A549 (cell line): ENCODE data around the gene FGGY.

Experiments
- GATA3 ChIP-seq: IDR thresholded peaks from 2 replicates; pipeline ENCODE4 v1.6.1; 2012; ENCODE audit warnings: borderline replicate concordance
- JUN ChIP-seq, 2 experiments: fragments of >200 bp; sonication (Bioruptor Twin); formaldehyde crosslinking; IDR thresholded peaks; 2 replicates in 1 of 2; 3 replicates in 1 of 2; pipeline ENCODE4 v1.6.1; 2016 to 2017
- MAZ ChIP-seq: fragments of 150-350 bp; IDR thresholded peaks from 2 replicates; pipeline ENCODE4 v1.6.1; 2014; ENCODE audit warnings: antibody characterized with exemption, low read depth, low read length, borderline replicate concordance
- POLR2A ChIP-seq: IDR thresholded peaks from 2 replicates; pipeline ENCODE4 v1.6.1; 2012; ENCODE audit warnings: mild to moderate bottlenecking, low read length
- RAD21 ChIP-seq, 2 experiments: fragments of >200 bp in 1 of 2; sonication (Bioruptor Twin) in 1 of 2; formaldehyde crosslinking in 1 of 2; IDR thresholded peaks in 1 of 2; conservative IDR thresholded peaks in 1 of 2; 2 replicates in 1 of 2; 3 replicates in 1 of 2; pipeline ENCODE4 v1.6.1; 2012 to 2018; ENCODE audit warnings: inconsistent platforms in 1 of 2
- SMC3 ChIP-seq: fragments of >200 bp; sonication (Bioruptor Twin); formaldehyde crosslinking; IDR thresholded peaks from 3 replicates; pipeline ENCODE4 v1.6.1; 2018; ENCODE audit warnings: inconsistent platforms
- TF ChIP-seq, protein P1 (sequence below): fragments of >200 bp; sonication (Bioruptor Twin); formaldehyde crosslinking; IDR thresholded peaks from 3 replicates; pipeline ENCODE4 v1.5.1; 2016
- TF ChIP-seq, protein P2 (sequence below): fragments of 150-350 bp; IDR thresholded peaks from 2 replicates; pipeline ENCODE4 v1.6.1; 2014; ENCODE audit warnings: low read depth, mild to moderate bottlenecking, low read length
- TF ChIP-seq, protein P3 (sequence below): IDR thresholded peaks from 2 replicates; pipeline ENCODE4 v1.6.1; 2012
- TF ChIP-seq, protein P4 (sequence below): IDR thresholded peaks from 2 replicates; pipeline ENCODE4 v1.6.1; 2012
- TF ChIP-seq, protein P5 (sequence below): fragments of 250-450 bp; sonication (Bioruptor Pico); IDR thresholded peaks from 2 replicates; pipeline ENCODE4 v1.5.0; 2021; ENCODE audit warnings: mild to moderate bottlenecking, moderate library complexity, borderline replicate concordance

DNA sequence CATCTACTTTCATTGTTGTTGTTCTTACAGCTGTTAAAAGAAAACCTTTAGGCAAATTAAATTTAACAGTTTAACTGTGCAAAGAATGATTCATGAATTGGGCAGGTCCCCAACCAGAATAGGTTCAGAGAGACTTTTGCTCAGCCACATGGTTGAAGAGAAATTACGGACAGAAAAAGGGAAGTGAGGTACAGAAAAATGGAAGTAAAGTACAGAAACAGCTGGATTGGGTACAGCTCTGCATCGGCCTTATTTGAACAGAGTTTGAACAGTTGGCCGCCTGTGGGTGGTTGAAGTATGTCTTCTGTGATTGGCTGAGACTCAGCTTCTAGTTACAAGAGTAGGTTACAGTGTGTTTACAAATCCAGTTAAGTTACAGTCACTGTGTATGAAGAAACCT lies 210.1 kb downstream of the FGGY start:
- TF ChIP-seq JUN (IDR thresholded peaks at IDR 0.05) (no peak), GATA3 (no peak), SMC3 (no peak), POLR2A (no peak), MAZ (no peak), RAD21 (conservative IDR thresholded peaks at IDR 0.05 in 1 of 2, IDR thresholded peaks at IDR 0.05 in 1 of 2) (no peak)
- TF ChIP-seq, protein P1, sequence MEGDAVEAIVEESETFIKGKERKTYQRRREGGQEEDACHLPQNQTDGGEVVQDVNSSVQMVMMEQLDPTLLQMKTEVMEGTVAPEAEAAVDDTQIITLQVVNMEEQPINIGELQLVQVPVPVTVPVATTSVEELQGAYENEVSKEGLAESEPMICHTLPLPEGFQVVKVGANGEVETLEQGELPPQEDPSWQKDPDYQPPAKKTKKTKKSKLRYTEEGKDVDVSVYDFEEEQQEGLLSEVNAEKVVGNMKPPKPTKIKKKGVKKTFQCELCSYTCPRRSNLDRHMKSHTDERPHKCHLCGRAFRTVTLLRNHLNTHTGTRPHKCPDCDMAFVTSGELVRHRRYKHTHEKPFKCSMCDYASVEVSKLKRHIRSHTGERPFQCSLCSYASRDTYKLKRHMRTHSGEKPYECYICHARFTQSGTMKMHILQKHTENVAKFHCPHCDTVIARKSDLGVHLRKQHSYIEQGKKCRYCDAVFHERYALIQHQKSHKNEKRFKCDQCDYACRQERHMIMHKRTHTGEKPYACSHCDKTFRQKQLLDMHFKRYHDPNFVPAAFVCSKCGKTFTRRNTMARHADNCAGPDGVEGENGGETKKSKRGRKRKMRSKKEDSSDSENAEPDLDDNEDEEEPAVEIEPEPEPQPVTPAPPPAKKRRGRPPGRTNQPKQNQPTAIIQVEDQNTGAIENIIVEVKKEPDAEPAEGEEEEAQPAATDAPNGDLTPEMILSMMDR = no peak
- TF ChIP-seq, protein P2, sequence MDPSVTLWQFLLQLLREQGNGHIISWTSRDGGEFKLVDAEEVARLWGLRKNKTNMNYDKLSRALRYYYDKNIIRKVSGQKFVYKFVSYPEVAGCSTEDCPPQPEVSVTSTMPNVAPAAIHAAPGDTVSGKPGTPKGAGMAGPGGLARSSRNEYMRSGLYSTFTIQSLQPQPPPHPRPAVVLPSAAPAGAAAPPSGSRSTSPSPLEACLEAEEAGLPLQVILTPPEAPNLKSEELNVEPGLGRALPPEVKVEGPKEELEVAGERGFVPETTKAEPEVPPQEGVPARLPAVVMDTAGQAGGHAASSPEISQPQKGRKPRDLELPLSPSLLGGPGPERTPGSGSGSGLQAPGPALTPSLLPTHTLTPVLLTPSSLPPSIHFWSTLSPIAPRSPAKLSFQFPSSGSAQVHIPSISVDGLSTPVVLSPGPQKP = no peak
- TF ChIP-seq, protein P3, sequence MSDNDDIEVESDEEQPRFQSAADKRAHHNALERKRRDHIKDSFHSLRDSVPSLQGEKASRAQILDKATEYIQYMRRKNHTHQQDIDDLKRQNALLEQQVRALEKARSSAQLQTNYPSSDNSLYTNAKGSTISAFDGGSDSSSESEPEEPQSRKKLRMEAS = no peak
- TF ChIP-seq, protein P4, sequence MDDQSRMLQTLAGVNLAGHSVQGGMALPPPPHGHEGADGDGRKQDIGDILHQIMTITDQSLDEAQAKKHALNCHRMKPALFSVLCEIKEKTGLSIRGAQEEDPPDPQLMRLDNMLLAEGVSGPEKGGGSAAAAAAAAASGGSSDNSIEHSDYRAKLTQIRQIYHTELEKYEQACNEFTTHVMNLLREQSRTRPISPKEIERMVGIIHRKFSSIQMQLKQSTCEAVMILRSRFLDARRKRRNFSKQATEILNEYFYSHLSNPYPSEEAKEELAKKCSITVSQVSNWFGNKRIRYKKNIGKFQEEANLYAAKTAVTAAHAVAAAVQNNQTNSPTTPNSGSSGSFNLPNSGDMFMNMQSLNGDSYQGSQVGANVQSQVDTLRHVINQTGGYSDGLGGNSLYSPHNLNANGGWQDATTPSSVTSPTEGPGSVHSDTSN = no peak
- TF ChIP-seq, protein P5, sequence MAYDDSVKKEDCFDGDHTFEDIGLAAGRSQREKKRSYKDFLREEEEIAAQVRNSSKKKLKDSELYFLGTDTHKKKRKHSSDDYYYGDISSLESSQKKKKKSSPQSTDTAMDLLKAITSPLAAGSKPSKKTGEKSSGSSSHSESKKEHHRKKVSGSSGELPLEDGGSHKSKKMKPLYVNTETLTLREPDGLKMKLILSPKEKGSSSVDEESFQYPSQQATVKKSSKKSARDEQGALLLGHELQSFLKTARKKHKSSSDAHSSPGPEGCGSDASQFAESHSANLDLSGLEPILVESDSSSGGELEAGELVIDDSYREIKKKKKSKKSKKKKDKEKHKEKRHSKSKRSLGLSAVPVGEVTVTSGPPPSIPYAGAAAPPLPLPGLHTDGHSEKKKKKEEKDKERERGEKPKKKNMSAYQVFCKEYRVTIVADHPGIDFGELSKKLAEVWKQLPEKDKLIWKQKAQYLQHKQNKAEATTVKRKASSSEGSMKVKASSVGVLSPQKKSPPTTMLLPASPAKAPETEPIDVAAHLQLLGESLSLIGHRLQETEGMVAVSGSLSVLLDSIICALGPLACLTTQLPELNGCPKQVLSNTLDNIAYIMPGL (CRISPR knock-in tag) = no peak
